HG03139 (cell line): ENCODE data around the gene PACSIN2.

Experiments used
- ATAC-seq: cut with Tn5 transposase; IDR thresholded peaks from one replicate; pipeline ENCODE4 v1.9.1; 2021; ENCODE audit not compliant: unreplicated experiment

Gene PACSIN2

DNA sequence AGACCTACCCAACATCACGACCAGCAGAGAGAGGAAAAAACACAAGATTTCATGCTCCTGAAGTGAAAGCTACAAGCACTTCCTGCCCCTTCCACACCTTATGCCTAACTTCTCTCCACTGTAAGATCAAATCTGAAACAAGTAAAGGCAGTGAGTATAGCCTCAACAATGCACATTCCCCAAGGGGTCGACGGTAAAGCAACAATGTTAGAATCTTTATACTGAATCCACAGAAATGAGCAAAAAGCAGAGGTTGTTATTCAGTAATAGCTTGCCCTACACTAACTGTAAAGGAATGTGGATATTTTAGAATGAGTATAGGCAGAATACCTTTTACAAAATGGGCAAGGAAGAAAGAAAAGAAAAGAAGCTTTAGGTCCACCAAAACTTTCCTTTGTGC, 173.5 kb downstream of the PACSIN2 start:
- no peak for ATAC-seq

GRCh38 chr22:42837556-42837955, 177.4 kb downstream of the PACSIN2 start:
- ATAC-seq: no peak

DNA sequence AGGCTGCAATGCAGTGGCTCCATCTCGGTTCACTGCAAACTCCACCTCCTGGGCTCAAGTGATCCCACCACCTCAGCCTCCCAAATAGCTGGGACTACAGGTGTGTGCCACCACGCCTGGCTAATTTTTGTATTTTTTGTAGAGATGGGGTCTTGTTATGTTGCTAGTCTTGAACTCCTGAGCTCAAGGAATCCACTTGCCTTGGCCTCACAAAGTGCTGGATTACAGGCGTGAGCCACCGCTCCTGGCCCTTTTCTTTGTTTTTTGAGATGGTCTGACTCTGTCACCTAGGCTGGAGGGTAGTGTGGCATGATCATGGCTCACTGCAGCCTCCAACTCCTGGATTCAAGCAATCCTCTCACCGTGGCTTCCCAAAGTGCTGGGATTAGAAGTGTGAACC, 178.9 kb downstream of the PACSIN2 start:
- ATAC-seq: no peak

DNA sequence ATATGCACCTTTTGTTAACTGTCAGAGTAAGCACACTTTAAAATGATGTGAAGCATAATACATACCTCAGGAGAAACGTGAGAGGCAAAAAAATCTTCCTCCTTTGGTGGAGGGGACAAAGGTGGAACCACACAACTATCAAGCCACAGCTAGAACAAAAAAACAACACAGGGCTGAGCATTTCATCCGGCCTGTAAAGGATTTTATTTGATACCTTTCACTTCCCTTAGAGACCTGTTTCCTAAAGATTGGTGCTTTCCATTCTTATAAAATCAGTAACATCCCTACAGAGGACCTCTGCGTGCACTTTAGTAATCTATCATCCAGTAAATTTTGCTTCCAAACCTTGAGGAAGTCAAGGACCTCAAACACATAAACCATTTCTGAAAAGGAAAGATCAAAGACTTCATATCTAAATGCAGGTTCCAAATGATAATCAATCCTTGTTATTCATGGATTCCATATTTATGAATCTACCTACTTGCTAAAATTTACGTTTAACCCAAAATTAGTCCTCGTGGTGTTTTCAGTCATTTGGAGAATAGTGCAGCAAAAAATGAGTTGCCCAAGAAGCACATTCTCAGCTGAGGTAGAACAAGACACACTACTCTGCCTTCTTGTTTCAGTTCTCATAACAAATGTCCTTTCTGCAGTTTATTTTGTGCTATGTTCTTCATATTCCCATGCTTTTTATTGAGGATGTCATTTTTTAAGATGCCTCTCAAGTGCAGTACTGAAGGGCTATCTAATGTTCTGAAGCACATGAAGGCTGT, 180.6 kb downstream of the PACSIN2 start:
- no peak for ATAC-seq

DNA sequence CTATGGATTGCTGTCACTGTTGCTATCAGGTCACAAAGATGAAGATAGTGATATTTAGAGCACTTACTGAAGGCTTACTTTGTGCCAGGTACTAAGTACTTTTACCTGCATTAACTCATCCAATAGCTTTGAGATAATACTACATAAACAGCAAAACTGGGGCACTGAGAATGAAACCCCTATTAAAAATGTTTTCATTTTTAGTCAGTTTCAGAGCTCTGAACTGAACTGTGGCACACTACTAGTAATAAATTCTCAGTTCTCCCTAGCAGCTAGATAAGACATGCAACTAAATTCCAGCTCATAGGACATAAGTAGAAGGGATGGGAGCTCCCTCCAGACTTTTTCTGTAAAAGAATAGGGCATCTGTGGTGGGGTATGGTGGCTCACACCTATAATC, 181.8 kb downstream of the PACSIN2 start:
- ATAC-seq: no peak

DNA sequence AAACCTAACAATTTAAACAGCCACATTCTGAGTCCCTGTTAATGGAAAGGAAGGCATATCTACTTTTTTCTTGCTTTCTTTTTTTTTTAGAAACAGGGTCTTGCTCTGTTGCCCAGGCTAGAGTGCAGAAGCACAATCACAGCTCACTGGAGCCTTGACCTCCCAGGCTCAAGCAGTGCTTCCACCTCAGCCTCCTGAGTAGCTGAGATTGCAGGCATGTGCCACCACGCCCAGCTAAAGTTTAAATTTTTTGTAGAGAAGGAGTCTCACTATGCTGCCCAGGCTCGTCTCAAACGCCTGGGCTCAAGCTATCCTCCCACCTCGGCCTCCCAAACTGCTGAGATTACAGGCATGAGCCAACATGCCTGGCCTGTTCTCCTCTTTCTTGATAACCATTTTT, 183.2 kb downstream of the PACSIN2 start:
- no peak for ATAC-seq

DNA sequence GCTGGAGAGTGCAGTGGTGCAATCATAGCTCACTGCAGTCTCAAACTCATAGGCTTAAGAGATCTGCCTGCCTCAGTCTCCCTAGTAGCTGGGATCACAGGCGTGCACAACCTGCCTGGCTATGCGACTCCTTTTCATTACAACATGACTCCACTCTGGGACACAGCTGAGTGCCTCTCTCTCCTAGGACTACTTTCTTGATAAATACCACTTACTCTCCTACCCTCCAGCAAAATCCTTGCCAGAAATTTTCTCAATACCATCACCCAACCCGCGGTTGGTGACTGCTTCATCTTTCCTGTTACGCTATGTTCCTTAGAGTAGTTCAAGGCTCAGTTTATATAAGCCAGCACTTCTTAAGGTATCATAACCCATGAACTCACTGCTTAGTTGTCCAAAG, 184.8 kb downstream of the PACSIN2 start:
- ATAC-seq: no peak

DNA sequence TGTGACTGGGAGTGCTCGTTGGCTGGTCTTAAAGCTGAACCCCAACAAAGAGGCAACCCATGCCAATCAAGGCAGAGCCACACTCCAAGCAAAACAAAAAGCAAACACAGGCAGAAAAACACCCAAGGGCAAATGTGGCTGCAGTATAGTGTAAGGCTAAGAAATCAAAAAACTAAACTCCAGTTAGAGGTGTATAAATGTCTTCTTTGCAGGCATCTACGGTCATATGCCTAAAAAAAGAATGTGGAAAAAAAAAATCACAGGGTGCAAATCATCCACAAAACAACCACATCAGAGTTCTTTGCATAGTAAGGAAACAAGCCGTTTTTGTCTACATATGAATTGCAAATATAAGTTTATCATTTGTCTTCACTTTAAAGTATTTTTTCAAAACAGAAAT, 185.6 kb downstream of the PACSIN2 start:
- no peak for ATAC-seq

DNA sequence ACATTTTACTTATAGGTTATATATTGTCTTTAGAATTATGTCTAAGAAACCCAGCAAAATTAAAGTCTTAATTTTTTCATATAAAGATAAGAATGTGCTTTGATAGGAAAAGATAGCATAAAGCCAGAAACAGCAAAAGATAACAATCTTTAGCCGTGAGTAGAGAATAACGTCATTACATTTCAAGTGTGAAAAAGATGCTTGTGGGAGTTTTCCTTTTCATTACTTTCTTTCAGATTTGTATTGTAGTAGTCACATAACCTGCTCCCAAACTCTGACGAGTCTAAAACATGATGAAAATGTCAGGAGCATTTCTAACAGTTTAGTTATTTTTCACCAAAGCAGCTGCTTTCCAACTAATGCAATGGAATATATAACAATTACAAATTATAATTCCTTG, 189.2 kb downstream of the PACSIN2 start:
- no peak for ATAC-seq

GRCh38 chr22:42821386-42821785, 193.6 kb downstream of the PACSIN2 start:
- ATAC-seq: no peak

GRCh38 chr22:42820045-42820763, 194.7 kb downstream of the PACSIN2 start:
- ATAC-seq: no peak
